K562 (cell line): ENCODE results near the gene SHROOM3. TPM values are rescaled to one million over a fixed set of nuclear protein-coding genes. Genes with fewer than 3 reads are reported as not detected.

Source experiments
- ATAC-seq: fragments of 200-7000 bp; cut with Tn5 transposase; 3 replicates; pipeline ENCODE4 v1.9.1; 2020; ENCODE audit warnings: moderate library complexity
- BruUV-seq: library from RNA; stranded (reverse); fragments of 400-500 nt; replicated peaks from 2 replicates; lab custom pipeline; 2021; lab: Mats Ljungman, UMichigan
- CTCF ChIA-PET: fragments of 300-600 bp; formaldehyde crosslinking; extraction: SDS; loops from one replicate; lab custom pipeline; 2021; ENCODE audit warnings: low intra/inter-chr PET ratio; lab: Yijun Ruan, JAX
- POLR2A ChIA-PET: fragments of 300-600, 350-650 bp; sonication (Branson Sonifier 250); formaldehyde crosslinking; extraction: SDS; loops from one replicate; lab custom pipeline; 2021; ENCODE audit warnings: antibody characterized with exemption, inconsistent platforms; lab: Yijun Ruan, JAX
- DNase-seq, 4 experiments: peaks; one replicate each; pipeline versions ENCODE4 v3.0.0 to v3.0.0-alpha.2; 2011 to 2018; ENCODE audit warnings: low spot score in 3 of 4, mixed read lengths in 3 of 4; ENCODE audit errors: extremely low read depth in 1 of 4
- FAIRE-seq: peaks from 2 replicates; lab custom pipeline; 2011; peaks lifted over from hg19 to GRCh38; lab: Jason Lieb, UNC
- H2AFZ ChIP-seq: 2 replicates; pipeline ENCODE4 v1.6.0; 2011; ENCODE audit warnings: low read depth, low read length, control low read depth, inconsistent platforms
- H3K27ac ChIP-seq: fragments of 200-600 bp; 3 replicates; pipeline ENCODE4 v1.8.0; 2011; ENCODE audit warnings: low read depth, mild to moderate bottlenecking, control low read depth, inconsistent platforms, low read length, moderate library complexity, mixed read lengths; ENCODE audit errors: extremely low read depth
- H3K27me3 ChIP-seq, 2 experiments: fragments of 300-600 bp in 1 of 2; 2 replicates in 1 of 2; 3 replicates in 1 of 2; pipeline versions ENCODE4 v1.6.0 to v1.8.0; 2011; ENCODE audit warnings: inconsistent platforms in 2 of 2, low read length in 2 of 2, mild to moderate bottlenecking in 1 of 2, mixed read lengths in 1 of 2, moderate library complexity in 1 of 2; ENCODE audit not compliant: control insufficient read depth in 2 of 2, insufficient read depth in 2 of 2
- H3K36me3 ChIP-seq: fragments of 300-600 bp; 3 replicates; pipeline ENCODE4 v1.8.0; 2011; ENCODE audit warnings: mild to moderate bottlenecking, low read length, inconsistent platforms; ENCODE audit not compliant: control insufficient read depth, insufficient read depth
- H3K4me1 ChIP-seq, 2 experiments: fragments of 200-600 bp in 1 of 2; replicated peaks in 1 of 2; 2 replicates in 1 of 2; 3 replicates in 1 of 2; pipeline versions ENCODE4 v1.5.1 to v1.8.0; 2011; ENCODE audit warnings: inconsistent platforms in 2 of 2, low read length in 2 of 2, mild to moderate bottlenecking in 1 of 2, mixed read lengths in 1 of 2, moderate library complexity in 1 of 2; ENCODE audit not compliant: control insufficient read depth in 2 of 2, insufficient read depth in 2 of 2
- H3K4me2 ChIP-seq: 2 replicates; pipeline ENCODE4 v1.6.1; 2011; ENCODE audit warnings: low read length, control low read depth, inconsistent platforms, mixed read lengths; ENCODE audit not compliant: insufficient read depth
- H3K4me3 ChIP-seq: fragments of 200-600 bp; sonication (generic), shearing (Covaris generic); 2 replicates; pipeline ENCODE4 v1.5.1; 2016; ENCODE audit warnings: control low read depth, inconsistent platforms
- H3K79me2 ChIP-seq: fragments of 200-600 bp; 3 replicates; pipeline ENCODE4 v1.8.0; 2011; ENCODE audit warnings: low read length, inconsistent platforms; ENCODE audit not compliant: control insufficient read depth, insufficient read depth
- H3K9ac ChIP-seq, 2 experiments: 2 replicates each; pipeline versions ENCODE4 v1.6.0 to v1.6.1; 2011; ENCODE audit warnings: low read depth in 2 of 2, low read length in 2 of 2, control low read depth in 1 of 2, inconsistent platforms in 1 of 2, mild to moderate bottlenecking in 1 of 2, mixed read lengths in 1 of 2; ENCODE audit not compliant: insufficient read depth in 1 of 2
- H3K9me1 ChIP-seq: one replicate; pipeline ENCODE4 v1.6.0; 2011; ENCODE audit warnings: inconsistent platforms, mild to moderate bottlenecking, low read length, moderate library complexity; ENCODE audit not compliant: control insufficient read depth, insufficient read depth
- H3K9me3 ChIP-seq: replicated peaks from 2 replicates; pipeline ENCODE4 v1.5.1; 2011; ENCODE audit warnings: low read depth, low read length, inconsistent platforms; ENCODE audit not compliant: control insufficient read depth, insufficient read depth
- H4K20me1 ChIP-seq: replicated peaks from 2 replicates; pipeline ENCODE4 v1.6.1; 2011; ENCODE audit warnings: low read length, inconsistent platforms, mixed read lengths; ENCODE audit not compliant: control insufficient read depth, insufficient read depth
- BRD9 ChIP-seq: fragments of 450-650 bp; IDR thresholded peaks from 2 replicates; pipeline ENCODE4 v1.6.1; 2018; ENCODE audit warnings: low read depth; ENCODE audit not compliant: partially characterized antibody
- FOXK1 ChIP-seq: sonication (generic); formaldehyde crosslinking; IDR thresholded peaks from 2 replicates; pipeline ENCODE4 v1.8.0; 2022; ENCODE audit warnings: missing genetic modification reagents, mild to moderate bottlenecking, borderline replicate concordance
- KDM2B ChIP-seq: fragments of 250-450 bp; sonication (Bioruptor Pico); IDR thresholded peaks from 2 replicates; pipeline ENCODE4 v1.8.0; 2021; ENCODE audit warnings: mild to moderate bottlenecking, moderate library complexity
- KDM5B ChIP-seq: fragments of 200-600 bp; sonication (generic); IDR thresholded peaks from 2 replicates; pipeline ENCODE4 v1.6.1; 2012; ENCODE audit warnings: low read depth, mild to moderate bottlenecking, moderate library complexity, low read length, control low read depth, inconsistent platforms; ENCODE audit not compliant: insufficient replicate concordance
- KLF6 ChIP-seq: fragments of 250-450 bp; sonication (Bioruptor Pico); IDR thresholded peaks from 2 replicates; pipeline ENCODE4 v1.4.0; 2020; ENCODE audit warnings: mild to moderate bottlenecking, moderate library complexity, borderline replicate concordance
- LARP7 ChIP-seq: fragments of 450-650 bp; IDR thresholded peaks from 2 replicates; pipeline ENCODE4 v1.6.1; 2016
- PHF20 ChIP-seq: fragments of 450-650 bp; IDR thresholded peaks from 2 replicates; pipeline ENCODE4 v1.6.1; 2018; ENCODE audit not compliant: partially characterized antibody
- RREB1 ChIP-seq: fragments of 250-450 bp; sonication (Bioruptor Pico); IDR thresholded peaks from 2 replicates; pipeline ENCODE4 v1.4.0; 2020
- TOE1 ChIP-seq, 2 experiments: fragments of 450-650 bp in 1 of 2; sonication (generic) in 1 of 2; formaldehyde crosslinking in 1 of 2; IDR thresholded peaks; 2 replicates each; pipeline versions ENCODE4 v1.7.1 to v1.8.0; 2016 to 2022; ENCODE audit warnings: borderline replicate concordance in 2 of 2, mild to moderate bottlenecking in 2 of 2, antibody characterized with exemption in 1 of 2, inconsistent platforms in 1 of 2, low read depth in 1 of 2, missing genetic modification reagents in 1 of 2, moderate library complexity in 1 of 2
- TRIM25 ChIP-seq: fragments of 450-650 bp; IDR thresholded peaks from 2 replicates; pipeline ENCODE4 v1.7.0; 2016; ENCODE audit warnings: borderline replicate concordance
- WGBS: fragments of 100-300 bp; shearing (Covaris generic); methylation state at CpG from one replicate; pipeline ENCODE4 v1.1.6; 2016; ENCODE audit warnings: low coverage, mixed read lengths; ENCODE audit not compliant: insufficient coverage; ENCODE audit errors: missing lambda C conversion rate; 5-methylcytosine and 5-hydroxymethylcytosine counted together
- in situ Hi-C: fragments of 300-500 bp; cut with MboI; formaldehyde crosslinking; loops from 4 replicates; pipeline ENCODE4 v1.15.0; 2018; ENCODE audit warnings: inconsistent platforms, mixed read lengths
- intact Hi-C: fragments of 100-400 bp; cut with micrococcal nuclease; formaldehyde crosslinking; loops from 2 replicates; pipeline ENCODE4 v1.14.2; 2022
- polyA plus RNA-seq, 8 experiments: library from polyadenylated mRNA; depleted of rRNA in 4 of 8; stranded (reverse) in 5 of 8; unstranded in 3 of 8; fragments of >200 nt; fragmentation: Nextera tagmentation in 2 of 8; fragmentation: Illumina TruSeq in 1 of 8; extraction: Ambion mirVana in 2 of 8; extraction: Trizol in 1 of 8; gene quantifications; 2 replicates each; pipeline versions ENCODE4 v1.2.1 to v1.2.3, GENCODE V29; 2011 to 2014; ENCODE audit warnings: inconsistent platforms in 1 of 8, missing spikeins in 1 of 8
- total RNA-seq, 7 experiments: library from RNA; depleted of rRNA in 6 of 7; stranded (reverse); fragments of >200 nt in 6 of 7; fragmentation: Illumina TruSeq in 2 of 7; extraction: Trizol in 2 of 7; gene quantifications; 2 replicates each; pipeline versions ENCODE4 v1.2.1 to v1.2.3, GENCODE V29; 2011 to 2021; ENCODE audit warnings: low replicate concordance in 1 of 7

SHROOM3 gene
- total and polyA plus RNA-seq, 9 of the 15 experiments (the other 6 are each of a cell fraction or from before 2014, with no cell fraction given), result 0.01 to 0.07 TPM; not detected in 7

GRCh38 chr4:76666944-76667532 is 232.0 kb downstream of the SHROOM3 start:
- FAIRE-seq, result no peak
- Histone ChIP-seq H3K4me2 (no peak overlapping the region), H3K4me1 (no peaks in the 10 kb centered on the region), H3K9me1 (no peaks in the 10 kb centered on the region), H3K36me3 (no peaks in the 10 kb centered on the region), H3K79me2 (no peaks in the 10 kb centered on the region), H3K9ac (no peak overlapping the region), H3K4me3 (no peak overlapping the region), H3K27me3 (peaks cover 0 to 9% of the 10 kb centered on the region in 2 experiments; a peak in 2 of 5 replicates), H2AFZ (no peak overlapping the region), H3K9me3 (no peaks in the 10 kb centered on the region), H4K20me1 (no peaks in the 10 kb centered on the region), H3K27ac (no peak overlapping the region)
- 0% methylated on average over 5 of the region's 5 CpGs for WGBS
- ATAC-seq, result no peak
- intact Hi-C loops (no loop called here), in situ Hi-C loops (no loop called here)
- BruUV-seq, result no TSS peak
- no peak for DNase-seq
- ChIA-PET POLR2A (no interaction called here), CTCF (no interaction called here)
- TF ChIP-seq KDM2B (CRISPR knock-in tag), result no peak
- TF ChIP-seq KLF6 (CRISPR knock-in tag), result no peak
- TF ChIP-seq LARP7, result no peak
- no peak for TF ChIP-seq KDM5B
- TF ChIP-seq RREB1, result no peak
- no peak for TF ChIP-seq BRD9
- no peak for TF ChIP-seq PHF20
- no peak for TF ChIP-seq FOXK1 (CRISPR knock-in tag)
- TF ChIP-seq TOE1 (IDR thresholded peaks at IDR 0.05; ENCODE audit: borderline replicate concordance), result no peak
- TF ChIP-seq TOE1 (CRISPR knock-in tag; IDR thresholded peaks at IDR 0.05; ENCODE audit: borderline replicate concordance, low read depth), result no peak
- TF ChIP-seq TRIM25, result no peak
